HL-60 (cell line): ENCODE data around the gene BAZ1A.
A peak's percentile ranks its signal among the peaks of the same experiment; 100 is the strongest.

Experiments used
- DNase-seq, 2 experiments: peaks; one replicate each; pipeline ENCODE4 v3.0.0-alpha.2; 2010 to 2020; ENCODE audit warnings: low read depth in 1 of 2, low spot score in 1 of 2
- H3K27ac ChIP-seq: fragments of 250-450 bp; sonication (Bioruptor Pico); replicated peaks from 2 replicates; pipeline ENCODE4 v1.5.1; 2020; ENCODE audit warnings: mild to moderate bottlenecking, moderate library complexity
- H3K27me3 ChIP-seq: fragments of 250-450 bp; sonication (Bioruptor Pico); 2 replicates; pipeline ENCODE4 v1.5.1; 2021; ENCODE audit warnings: mild to moderate bottlenecking, moderate library complexity; ENCODE audit not compliant: insufficient read depth, poor library complexity, severe bottlenecking
- H3K4me3 ChIP-seq: replicated peaks from 2 replicates; pipeline ENCODE4 v1.5.1; 2011; ENCODE audit warnings: mild to moderate bottlenecking, control low read depth, low read length; ENCODE audit not compliant: insufficient read depth
- CTCF ChIP-seq: IDR thresholded peaks from one replicate; pipeline ENCODE4 v1.5.1; 2011; ENCODE audit warnings: low read length, control low read depth, inconsistent platforms; ENCODE audit not compliant: insufficient read depth
- GABPA ChIP-seq: IDR thresholded peaks from 2 replicates; pipeline ENCODE4 v1.6.1; 2012; ENCODE audit warnings: low read depth
- POLR2AphosphoS5 ChIP-seq: IDR thresholded peaks from 2 replicates; pipeline ENCODE4 v1.6.1; 2012; ENCODE audit warnings: low read depth
- REST ChIP-seq: IDR thresholded peaks from 2 replicates; pipeline ENCODE4 v1.6.1; 2012; ENCODE audit warnings: low read depth; ENCODE audit not compliant: insufficient replicate concordance
- SPI1 ChIP-seq: IDR thresholded peaks from 2 replicates; pipeline ENCODE4 v1.6.1; 2012; ENCODE audit warnings: low read depth, mild to moderate bottlenecking, borderline replicate concordance

BAZ1A gene

GRCh38 chr14:34835312-34835711, 39.8 kb downstream of the BAZ1A start:
- H3K27ac ChIP-seq = peak overlapping the region; percentile 86
- no peak for DNase-seq
- TF ChIP-seq SPI1 (no peak), GABPA (no peak), REST (no peak), CTCF (no peak), POLR2AphosphoS5 (no peak)
- H3K4me3 ChIP-seq = no peak overlapping the region
- no peaks in the 10 kb centered on the region for H3K27me3 ChIP-seq

GRCh38 chr14:34833549-34834523, 41.3 kb downstream of the BAZ1A start:
- peak; percentile 52 to 62 for DNase-seq
- TF ChIP-seq SPI1 = no peak
- TF ChIP-seq POLR2AphosphoS5 = no peak
- no peak for TF ChIP-seq REST
- TF ChIP-seq GABPA = no peak
- TF ChIP-seq CTCF = no peak
- Histone ChIP-seq H3K4me3 (no peak overlapping the region), H3K27me3 (no peaks in the 10 kb centered on the region), H3K27ac (peak overlapping the region; percentile 86)

- no peak for TF ChIP-seq REST
- TF ChIP-seq POLR2AphosphoS5 = no peak
- no peak for TF ChIP-seq SPI1
- no peak for TF ChIP-seq CTCF
- TF ChIP-seq GABPA = no peak
- no peaks in the 10 kb centered on the region for H3K27me3 ChIP-seq
- no peak overlapping the region for H3K27ac ChIP-seq
- DNase-seq = no peak
- no peak overlapping the region for H3K4me3 ChIP-seq
These were observed 48.5 kb downstream of the BAZ1A start for GRCh38 chr14:34826661-34827060.
